Measurements from ENCODE around the gene KCNJ12.
"Not testable (repeated sequence)": the region's sequence is repeated elsewhere in the genome, so short reads cannot be mapped to it uniquely, and the experiment has no call there.

KCNJ12 gene

GRCh38 chr17:21419299-21420239 is 43.4 kb downstream of the KCNJ12 start:
- Histone ChIP-seq H3K4me1 (ENCODE audit: low read depth, poor library complexity, severe bottlenecking) (no peaks in the 10 kb centered on the region), H3K27ac (no peak overlapping the region), H3K27me3 (ENCODE audit: insufficient read depth, low read depth) (no peaks in the 10 kb centered on the region), H3K4me2 (no peak overlapping the region), H3K36me3 (ENCODE audit: insufficient read depth) (no peaks in the 10 kb centered on the region), H3K79me2 (ENCODE audit: insufficient read depth, low read depth) (no peaks in the 10 kb centered on the region), H3K9ac (no peak overlapping the region), H3K4me3 (IDR thresholded peaks at IDR 0.05; ENCODE audit: insufficient read depth, low read depth, low read length) (no peak overlapping the region), H4K20me1 (ENCODE audit: insufficient read depth) (no peaks in the 10 kb centered on the region), H2AFZ (ENCODE audit: low read depth) (no peak overlapping the region)
- TF ChIP-seq, protein P1, sequence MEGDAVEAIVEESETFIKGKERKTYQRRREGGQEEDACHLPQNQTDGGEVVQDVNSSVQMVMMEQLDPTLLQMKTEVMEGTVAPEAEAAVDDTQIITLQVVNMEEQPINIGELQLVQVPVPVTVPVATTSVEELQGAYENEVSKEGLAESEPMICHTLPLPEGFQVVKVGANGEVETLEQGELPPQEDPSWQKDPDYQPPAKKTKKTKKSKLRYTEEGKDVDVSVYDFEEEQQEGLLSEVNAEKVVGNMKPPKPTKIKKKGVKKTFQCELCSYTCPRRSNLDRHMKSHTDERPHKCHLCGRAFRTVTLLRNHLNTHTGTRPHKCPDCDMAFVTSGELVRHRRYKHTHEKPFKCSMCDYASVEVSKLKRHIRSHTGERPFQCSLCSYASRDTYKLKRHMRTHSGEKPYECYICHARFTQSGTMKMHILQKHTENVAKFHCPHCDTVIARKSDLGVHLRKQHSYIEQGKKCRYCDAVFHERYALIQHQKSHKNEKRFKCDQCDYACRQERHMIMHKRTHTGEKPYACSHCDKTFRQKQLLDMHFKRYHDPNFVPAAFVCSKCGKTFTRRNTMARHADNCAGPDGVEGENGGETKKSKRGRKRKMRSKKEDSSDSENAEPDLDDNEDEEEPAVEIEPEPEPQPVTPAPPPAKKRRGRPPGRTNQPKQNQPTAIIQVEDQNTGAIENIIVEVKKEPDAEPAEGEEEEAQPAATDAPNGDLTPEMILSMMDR (conservative IDR thresholded peaks at IDR 0.05; ENCODE audit: low read depth, low read length): no peak

GRCh38 chr17:21420503-21421090 is 44.4 kb downstream of the KCNJ12 start:
- H2AFZ ChIP-seq (ENCODE audit: low read depth); H3K27me3 ChIP-seq (ENCODE audit: insufficient read depth, low read depth): not testable (repeated sequence)

DNA sequence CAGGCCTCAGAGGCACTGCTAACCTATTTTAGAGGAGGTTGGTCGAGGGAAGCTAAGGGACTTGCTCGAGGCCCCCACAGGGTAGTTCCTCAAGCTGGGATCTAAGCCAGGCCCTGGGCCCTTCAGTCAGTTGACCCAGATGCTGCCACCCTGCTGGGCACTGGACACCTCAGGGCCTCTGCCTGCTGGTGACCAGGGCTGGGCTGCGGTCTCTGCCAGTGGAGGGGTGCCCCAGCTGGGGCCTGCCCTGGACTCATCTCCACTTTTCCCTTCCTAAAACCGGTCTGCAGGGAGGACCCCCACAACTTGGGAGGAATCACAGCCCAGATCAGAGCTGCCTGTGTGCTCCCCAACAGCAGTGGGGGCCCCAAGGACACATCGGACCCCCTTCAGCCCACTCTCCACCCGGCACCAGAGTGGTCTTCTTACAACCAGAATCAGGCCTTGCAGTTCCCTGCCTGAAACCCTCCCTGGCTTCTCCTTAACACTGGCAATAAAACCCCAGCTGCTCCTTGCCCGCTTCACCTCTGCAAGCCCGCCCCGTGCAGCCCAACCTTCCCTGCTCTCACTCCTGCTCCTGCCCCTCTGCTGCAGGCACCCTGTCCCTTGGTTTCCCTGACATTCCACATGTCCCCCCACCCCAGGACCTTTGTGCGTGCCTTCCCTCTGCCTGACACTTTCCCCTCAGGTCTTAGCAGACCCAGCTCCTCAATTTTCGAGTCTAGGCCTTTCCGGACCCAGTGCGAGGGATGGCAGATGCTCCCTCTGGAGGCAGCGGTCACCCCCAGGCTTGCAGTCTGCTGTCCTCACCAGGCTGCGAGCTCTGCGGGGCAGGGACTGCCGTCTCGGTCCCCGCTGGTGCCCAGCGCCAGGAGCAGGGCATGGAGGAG is 45.5 kb downstream of the KCNJ12 start:
- H3K4me2 ChIP-seq; H2AFZ ChIP-seq (ENCODE audit: low read depth); H3K4me3 ChIP-seq (IDR thresholded peaks at IDR 0.05; ENCODE audit: insufficient read depth, low read depth, low read length); H3K9ac ChIP-seq; H3K27ac ChIP-seq; H3K4me1 ChIP-seq (ENCODE audit: low read depth, poor library complexity, severe bottlenecking); H3K79me2 ChIP-seq (ENCODE audit: insufficient read depth, low read depth); H4K20me1 ChIP-seq (ENCODE audit: insufficient read depth); H3K27me3 ChIP-seq (ENCODE audit: insufficient read depth, low read depth); H3K36me3 ChIP-seq (ENCODE audit: insufficient read depth): not testable (repeated sequence)

More at GRCh38 chr17:21420503-21421090, 44.4 kb downstream of the KCNJ12 start:
- not testable (repeated sequence) for H3K79me2 ChIP-seq (ENCODE audit: insufficient read depth, low read depth); H3K9ac ChIP-seq; H3K4me2 ChIP-seq; H3K4me1 ChIP-seq (ENCODE audit: low read depth, poor library complexity, severe bottlenecking); H4K20me1 ChIP-seq (ENCODE audit: insufficient read depth); H3K4me3 ChIP-seq (IDR thresholded peaks at IDR 0.05; ENCODE audit: insufficient read depth, low read depth, low read length); H3K36me3 ChIP-seq (ENCODE audit: insufficient read depth); H3K27ac ChIP-seq

DNA sequence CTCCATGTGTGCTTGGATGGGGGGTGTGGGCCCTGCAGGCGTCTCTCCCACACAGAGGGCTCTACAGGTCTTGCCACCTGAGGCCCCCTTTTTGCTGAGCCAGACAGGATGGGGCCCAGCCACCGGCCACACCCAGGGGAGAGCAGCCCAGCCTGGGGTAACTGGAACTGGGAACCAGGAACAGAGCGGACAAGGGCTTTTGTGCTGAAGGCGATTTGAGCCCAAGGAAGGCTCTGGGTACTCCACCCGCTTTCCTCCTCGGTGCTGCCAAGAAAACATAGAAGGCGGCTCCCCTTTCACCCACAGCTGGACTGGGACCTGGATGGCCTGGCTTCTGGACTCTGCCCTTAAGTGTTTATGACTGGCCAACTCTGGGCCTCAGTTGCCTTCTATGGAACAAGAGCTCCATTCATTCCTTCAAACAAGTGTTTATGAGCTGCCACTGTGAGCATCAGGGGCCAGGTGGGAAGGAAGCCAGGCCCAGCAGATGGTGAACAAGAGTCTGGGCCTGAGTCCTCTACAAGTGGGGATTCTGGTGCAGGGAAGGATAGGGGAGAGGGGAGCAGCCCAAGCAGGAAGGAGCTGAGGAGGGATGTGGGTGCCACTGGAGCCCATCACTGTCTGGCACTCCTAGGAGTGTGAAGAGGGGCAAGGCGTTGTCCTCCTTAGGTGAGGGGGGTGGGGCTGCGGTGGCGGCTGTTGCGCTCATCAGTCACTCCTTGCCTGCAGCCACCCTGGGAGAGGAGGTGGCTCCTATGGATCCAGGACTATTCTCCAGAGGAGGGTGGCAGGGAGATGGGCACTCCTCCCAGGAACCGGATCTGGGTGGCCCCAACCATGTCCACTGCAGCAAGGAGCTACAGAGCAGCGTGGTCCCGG is 46.4 kb downstream of the KCNJ12 start:
- not testable (repeated sequence) for H3K4me3 ChIP-seq (IDR thresholded peaks at IDR 0.05; ENCODE audit: insufficient read depth, low read depth, low read length); H4K20me1 ChIP-seq (ENCODE audit: insufficient read depth); H3K27ac ChIP-seq

GRCh38 chr17:21423190-21423493 is 47.0 kb downstream of the KCNJ12 start:
- H3K27me3 ChIP-seq (ENCODE audit: insufficient read depth, low read depth); H2AFZ ChIP-seq (ENCODE audit: low read depth); H3K27ac ChIP-seq; H3K4me3 ChIP-seq (IDR thresholded peaks at IDR 0.05; ENCODE audit: insufficient read depth, low read depth, low read length); H3K4me1 ChIP-seq (ENCODE audit: low read depth, poor library complexity, severe bottlenecking); H3K79me2 ChIP-seq (ENCODE audit: insufficient read depth, low read depth); H3K9ac ChIP-seq; H3K36me3 ChIP-seq (ENCODE audit: insufficient read depth); H3K4me2 ChIP-seq; H4K20me1 ChIP-seq (ENCODE audit: insufficient read depth): not testable (repeated sequence)

More for the DNA sequence above, 46.4 kb downstream of the KCNJ12 start:
- not testable (repeated sequence) for H3K36me3 ChIP-seq (ENCODE audit: insufficient read depth); H3K4me1 ChIP-seq (ENCODE audit: low read depth, poor library complexity, severe bottlenecking); H2AFZ ChIP-seq (ENCODE audit: low read depth); H3K9ac ChIP-seq; H3K79me2 ChIP-seq (ENCODE audit: insufficient read depth, low read depth); H3K4me2 ChIP-seq; H3K27me3 ChIP-seq (ENCODE audit: insufficient read depth, low read depth)

DNA sequence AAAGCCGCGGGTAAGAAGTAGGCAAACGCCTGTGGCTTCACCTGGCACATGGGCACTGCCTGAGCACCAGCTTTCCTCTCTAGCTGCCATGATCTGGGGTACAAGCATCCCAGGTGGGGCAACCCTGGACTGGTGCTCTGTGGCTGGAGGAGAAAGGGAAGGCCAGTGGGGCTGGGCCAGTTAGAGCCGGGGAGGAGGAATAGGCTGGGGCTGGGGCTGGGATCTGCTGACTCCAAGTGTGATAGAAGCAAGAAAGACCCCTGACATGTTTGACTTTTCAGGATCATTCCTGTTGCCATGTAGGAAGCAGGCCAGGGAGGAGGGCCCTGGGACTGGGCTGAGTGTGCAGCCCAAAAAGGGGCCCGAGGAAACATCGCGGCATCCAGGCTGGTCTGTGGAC is 48.5 kb downstream of the KCNJ12 start:
- not testable (repeated sequence) for H3K27ac ChIP-seq; H3K36me3 ChIP-seq (ENCODE audit: insufficient read depth); H3K9ac ChIP-seq; H3K79me2 ChIP-seq (ENCODE audit: insufficient read depth, low read depth); H4K20me1 ChIP-seq (ENCODE audit: insufficient read depth); H3K27me3 ChIP-seq (ENCODE audit: insufficient read depth, low read depth); H3K4me3 ChIP-seq (IDR thresholded peaks at IDR 0.05; ENCODE audit: insufficient read depth, low read depth, low read length); H2AFZ ChIP-seq (ENCODE audit: low read depth); H3K4me1 ChIP-seq (ENCODE audit: low read depth, poor library complexity, severe bottlenecking); H3K4me2 ChIP-seq

All from KMS-11 (cell line).